Nephron progenitor cell (in vitro differentiated cells): ENCODE measurements around the gene SIRT7.
A peak's percentile ranks its signal among the peaks of the same experiment; 100 is the strongest.

Experiments used
- DNase-seq: peaks from one replicate; pipeline ENCODE4 v3.0.0; 2021
- H3K27ac Mint-ChIP-seq: 2 replicates; pipeline ENCODE4 v1.8.0; 2021; ENCODE audit warnings: mild to moderate bottlenecking, moderate library complexity, mixed read lengths
- H3K27me3 Mint-ChIP-seq: 2 replicates; pipeline ENCODE4 v1.8.0; 2021; ENCODE audit warnings: mild to moderate bottlenecking, low read depth, mixed read lengths; ENCODE audit not compliant: poor library complexity
- H3K36me3 Mint-ChIP-seq: 2 replicates; pipeline ENCODE4 v1.8.0; 2021; ENCODE audit warnings: low read depth, mixed read lengths
- H3K4me1 Mint-ChIP-seq: 2 replicates; pipeline ENCODE4 v1.8.0; 2021; ENCODE audit warnings: mixed read lengths
- H3K4me3 Mint-ChIP-seq: 2 replicates; pipeline ENCODE4 v1.8.0; 2021; ENCODE audit warnings: mild to moderate bottlenecking, moderate library complexity, mixed read lengths
- H3K9me3 Mint-ChIP-seq: 2 replicates; pipeline ENCODE4 v1.8.0; 2021; ENCODE audit warnings: mild to moderate bottlenecking, moderate library complexity, mixed read lengths
- CTCF ChIP-seq: fragments of 200-600 bp; sonication (generic); IDR thresholded peaks from 2 replicates; pipeline ENCODE4 v1.5.0; 2021; ENCODE audit warnings: antibody characterized with exemption

The SIRT7 gene

GRCh38 chr17:81901167-81902022 lies 16.6 kb downstream of the SIRT7 start:
- H3K36me3 Mint-ChIP-seq: peaks cover 26% of the 10 kb centered on the region
- H3K4me1 Mint-ChIP-seq: peaks cover 8% of the 10 kb centered on the region
- no peaks in the 10 kb centered on the region for H3K9me3 Mint-ChIP-seq
- no peak for TF ChIP-seq CTCF
- peaks cover 23% of the 10 kb centered on the region for H3K27me3 Mint-ChIP-seq
- DNase-seq: no peak
- H3K27ac Mint-ChIP-seq: no peak overlapping the region
- H3K4me3 Mint-ChIP-seq: peak overlapping the region; percentile 66

GRCh38 chr17:81900181-81900820 lies 17.7 kb downstream of the SIRT7 start:
- TF ChIP-seq CTCF: no peak
- H3K9me3 Mint-ChIP-seq: no peaks in the 10 kb centered on the region
- H3K36me3 Mint-ChIP-seq: peaks cover 32% of the 10 kb centered on the region
- no peak overlapping the region for H3K27ac Mint-ChIP-seq
- peaks cover 23% of the 10 kb centered on the region for H3K27me3 Mint-ChIP-seq
- peaks cover 8% of the 10 kb centered on the region for H3K4me1 Mint-ChIP-seq
- no peak overlapping the region for H3K4me3 Mint-ChIP-seq
- no peak for DNase-seq

- H3K27me3 Mint-ChIP-seq: peaks cover 23% of the 10 kb centered on the region
- no peak overlapping the region for H3K27ac Mint-ChIP-seq
- no peak for DNase-seq
- TF ChIP-seq CTCF: no peak
- H3K4me3 Mint-ChIP-seq: no peak overlapping the region
- H3K9me3 Mint-ChIP-seq: no peaks in the 10 kb centered on the region
- peaks cover 35% of the 10 kb centered on the region for H3K36me3 Mint-ChIP-seq
- H3K4me1 Mint-ChIP-seq: peaks cover 8% of the 10 kb centered on the region
Measured at GRCh38 chr17:81899514-81900166, 18.3 kb downstream of the SIRT7 start.

- Mint-ChIP-seq H3K4me3 (no peak overlapping the region), H3K36me3 (peaks cover 35% of the 10 kb centered on the region), H3K27ac (no peak overlapping the region), H3K27me3 (peaks cover 23% of the 10 kb centered on the region), H3K9me3 (no peaks in the 10 kb centered on the region), H3K4me1 (peaks cover 8% of the 10 kb centered on the region)
- no peak for DNase-seq
- TF ChIP-seq CTCF: no peak
Measured at GRCh38 chr17:81898885-81899284, 19.1 kb downstream of the SIRT7 start.

GRCh38 chr17:81898029-81898866 lies 19.7 kb downstream of the SIRT7 start:
- H3K9me3 Mint-ChIP-seq: no peaks in the 10 kb centered on the region
- peaks cover 35% of the 10 kb centered on the region for H3K36me3 Mint-ChIP-seq
- H3K4me3 Mint-ChIP-seq: no peak overlapping the region
- DNase-seq: no peak
- H3K27me3 Mint-ChIP-seq: peaks cover 18% of the 10 kb centered on the region
- H3K27ac Mint-ChIP-seq: no peak overlapping the region
- H3K4me1 Mint-ChIP-seq: peaks cover 8% of the 10 kb centered on the region
- no peak for TF ChIP-seq CTCF
